G401 (cell line): ENCODE results near the gene PAGR1. TPM values are rescaled to one million over a fixed set of nuclear protein-coding genes. Genes with fewer than 3 reads are reported as not detected.
"Not testable (repeated sequence)": the region's sequence is repeated elsewhere in the genome, so short reads cannot be mapped to it uniquely, and the experiment has no call there.

Experiments used
- DNase-seq: peaks from one replicate; pipeline ENCODE4 v3.0.0-alpha.2; 2015; ENCODE audit warnings: low spot score
- in situ Hi-C: cut with HindIII; loops from 2 replicates; pipeline ENCODE4 v1.10.0; 2016; ENCODE audit warnings: low sequenced_read_pairs, mixed read lengths
- total RNA-seq: library from RNA; depleted of rRNA; stranded (reverse); fragments of >200 nt; shearing (Covaris generic); gene quantifications from 2 replicates; pipeline ENCODE4 v1.2.3, GENCODE V29; 2014

Gene PAGR1
- total RNA-seq, 1 experiment from 2014 or later = 78.4 TPM

DNA sequence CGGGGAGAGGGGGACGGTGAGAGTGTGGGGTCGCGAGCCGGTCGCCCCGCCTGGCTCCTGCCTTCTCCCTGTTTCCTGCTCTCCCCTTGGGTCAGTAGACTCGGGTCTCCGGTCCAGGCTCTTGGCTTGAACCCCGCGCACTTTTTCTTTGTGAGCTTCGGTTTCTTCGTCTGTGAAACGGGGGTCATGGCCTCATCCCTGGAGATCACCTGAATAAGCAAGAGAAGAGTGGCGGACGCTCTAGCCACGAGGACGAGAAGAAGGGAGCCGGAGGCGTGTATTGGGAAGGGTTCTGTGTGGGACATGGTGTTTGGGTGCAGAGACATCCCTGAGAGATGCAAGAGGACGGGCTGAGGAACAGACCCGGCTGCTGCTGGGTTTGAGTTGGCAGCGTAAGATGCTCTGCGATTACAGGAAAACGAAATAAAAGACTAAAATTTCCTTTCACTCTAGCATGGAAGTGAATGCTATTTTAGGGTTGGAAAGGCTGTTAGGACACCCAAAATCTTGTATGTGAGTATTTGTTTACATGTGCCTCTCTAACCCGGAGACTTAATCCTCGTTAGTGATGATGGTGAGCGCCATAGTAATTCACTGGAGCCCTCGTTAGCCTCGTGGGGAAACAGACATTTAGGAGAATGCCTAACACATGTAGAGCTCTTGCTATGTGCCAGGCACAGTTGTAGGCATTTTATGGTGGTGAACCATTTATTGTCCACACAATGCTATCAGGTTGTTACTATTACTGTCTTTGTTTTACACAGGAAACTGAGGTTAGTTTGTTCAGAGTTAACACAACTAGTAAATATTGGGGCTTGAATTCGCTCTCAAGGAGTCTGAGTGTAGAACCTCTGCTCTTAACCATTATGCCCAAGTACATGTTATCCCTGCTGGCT lies 24.8 kb upstream of the PAGR1 start:
- in situ Hi-C loops = no loop called here
- no peak for DNase-seq

DNA sequence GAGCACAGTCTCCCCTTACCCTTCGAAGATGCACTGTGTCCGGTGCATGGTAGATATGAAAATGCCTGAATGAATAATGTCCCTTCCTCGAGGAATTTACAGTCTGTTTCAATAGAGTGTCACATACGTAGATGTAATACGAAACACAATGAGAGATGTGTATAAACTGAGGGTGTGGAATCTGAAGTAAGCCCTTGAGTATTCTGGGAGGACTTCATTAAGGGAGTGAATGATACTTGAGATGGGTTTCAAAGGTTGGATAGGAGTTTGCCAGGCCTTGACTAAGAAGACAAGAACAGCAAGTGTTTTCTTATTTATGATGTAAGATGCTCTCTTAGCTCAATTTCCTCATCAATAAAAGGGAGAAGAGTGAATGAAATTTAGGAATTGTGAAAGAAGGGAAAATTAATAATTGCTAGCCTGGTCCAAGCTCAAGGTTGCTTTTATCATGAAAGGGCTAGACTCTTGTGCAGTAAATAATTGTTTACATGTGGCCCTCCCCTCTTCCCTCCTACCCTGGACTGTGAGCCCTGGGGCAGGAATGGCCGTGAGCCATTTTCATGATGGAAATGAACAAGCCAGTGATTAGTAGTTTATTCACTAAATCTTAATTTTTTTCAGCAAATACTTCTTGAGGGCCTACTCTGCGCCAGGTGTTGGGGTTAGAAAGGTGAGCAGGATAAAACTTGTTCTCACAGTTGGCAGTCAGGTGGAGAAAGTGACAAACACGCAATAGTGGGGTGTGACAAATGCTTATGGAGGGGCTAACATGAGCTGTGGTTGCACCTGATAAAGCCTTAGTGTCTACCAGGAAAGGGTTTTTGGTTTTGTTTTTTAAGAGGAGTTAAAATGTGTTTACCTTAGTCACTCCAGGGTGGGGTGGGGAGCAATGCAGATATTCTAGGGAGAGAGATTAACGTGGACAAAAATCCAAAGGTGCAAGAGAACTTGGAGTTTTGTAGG lies 23.8 kb upstream of the PAGR1 start:
- no peak for DNase-seq
- in situ Hi-C loops = no loop called here

- in situ Hi-C loops = not testable (repeated sequence)
These were observed 22.8 kb upstream of the PAGR1 start for GRCh38 chr16:29793153-29793552.

GRCh38 chr16:29794231-29794710 lies 21.7 kb upstream of the PAGR1 start:
- in situ Hi-C loops = no loop called here
- DNase-seq = no peak

More at GRCh38 chr16:29793153-29793552, 22.8 kb upstream of the PAGR1 start:
- DNase-seq = not testable (repeated sequence)

- DNase-seq = no peak
- in situ Hi-C loops = no loop called here
These were observed 13.5 kb upstream of the PAGR1 start for GRCh38 chr16:29802416-29802935.

DNA sequence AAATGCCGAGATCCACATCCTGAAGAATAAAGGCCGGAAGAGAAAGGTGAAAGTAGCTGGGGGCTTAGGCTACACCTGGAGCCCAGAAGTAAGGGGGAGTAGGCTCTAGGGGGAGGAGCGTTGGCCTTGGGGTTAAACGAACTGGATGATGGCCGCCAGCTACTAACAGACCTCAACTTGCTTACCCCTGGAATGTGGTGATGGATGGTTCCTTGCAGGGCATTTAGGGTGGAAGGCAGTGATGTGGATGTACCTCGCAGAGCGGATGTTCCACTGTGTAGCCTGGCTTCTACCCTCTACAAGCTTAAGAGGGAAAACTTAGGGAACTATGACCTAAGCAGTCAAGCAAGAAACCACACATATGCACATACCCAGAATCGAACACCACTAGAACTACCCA lies 11.9 kb upstream of the PAGR1 start:
- in situ Hi-C loops = no loop called here
- no peak for DNase-seq

DNA sequence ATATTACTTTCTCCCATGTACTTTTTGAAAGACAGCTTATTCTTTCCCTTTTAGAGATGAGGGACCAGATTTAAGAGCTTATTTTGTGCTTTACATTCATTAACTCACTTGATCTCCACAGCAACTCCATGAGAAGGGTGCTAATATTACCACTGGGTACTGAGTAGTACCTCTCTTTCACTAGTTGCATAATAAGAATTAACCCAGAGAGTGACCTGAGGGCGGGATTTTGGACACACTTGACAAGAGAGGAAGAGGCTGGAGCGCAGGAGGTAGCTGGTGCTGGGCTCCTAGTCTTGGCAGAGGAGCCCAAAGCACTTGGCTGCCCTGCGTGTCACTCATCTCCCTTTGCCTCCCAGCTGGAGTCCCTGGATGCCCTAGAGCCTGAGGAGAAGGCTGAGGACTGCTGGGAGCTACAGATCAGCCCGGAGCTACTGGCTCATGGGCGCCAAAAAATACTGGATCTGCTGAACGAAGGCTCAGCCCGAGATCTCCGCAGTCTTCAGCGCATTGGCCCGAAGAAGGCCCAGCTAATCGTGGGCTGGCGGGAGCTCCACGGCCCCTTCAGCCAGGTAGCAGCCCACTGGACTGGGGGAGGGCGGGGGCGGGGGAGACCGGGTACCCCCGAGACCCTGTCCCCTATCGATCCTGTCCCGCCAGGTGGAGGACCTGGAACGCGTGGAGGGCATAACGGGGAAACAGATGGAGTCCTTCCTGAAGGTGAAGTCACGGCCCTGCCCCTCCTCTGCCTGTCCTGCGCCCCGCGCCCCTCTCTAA lies 11.3 kb upstream of the PAGR1 start:
- in situ Hi-C loops = no loop called here
- DNase-seq = peak; percentile 75

GRCh38 chr16:29805232-29806098 lies 10.5 kb upstream of the PAGR1 start:
- in situ Hi-C loops = no loop called here
- DNase-seq = peak; percentile 96

DNA sequence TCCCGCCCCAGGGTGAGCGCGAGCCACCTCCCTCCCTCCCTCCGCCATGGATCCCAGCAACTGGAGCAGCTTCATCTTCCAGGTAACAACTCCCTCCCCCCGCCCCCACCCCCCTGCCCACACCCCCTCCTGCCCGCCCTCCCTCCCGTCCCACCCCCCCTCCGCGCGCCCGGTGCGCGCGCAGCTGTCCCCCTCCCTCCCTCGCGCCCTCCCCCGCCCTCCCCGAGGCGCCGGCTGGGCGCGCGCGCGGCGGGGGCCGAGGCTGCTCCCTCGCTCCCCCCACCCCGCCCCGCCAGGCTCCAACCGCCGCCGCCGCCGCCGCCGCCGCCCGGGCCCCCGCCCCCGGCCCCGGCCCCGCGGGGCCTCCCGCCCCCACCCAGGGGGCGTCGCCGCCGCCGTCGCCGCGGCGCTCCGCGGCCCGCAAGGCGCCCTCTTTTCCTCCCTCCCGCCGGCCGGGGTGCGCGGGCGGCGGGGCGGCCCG lies 9.8 kb upstream of the PAGR1 start, which contains the start of gene MAZ:
TSS of gene MAZ (plus strand) at position 431 of the 481 bp plus-strand sequence. CDS start 173 bp downstream, outside the sequence.
- DNase-seq = no peak
- in situ Hi-C loops = no loop called here

- in situ Hi-C loops = no loop called here
- no peak for DNase-seq
These were observed 9.1 kb upstream of the PAGR1 start for GRCh38 chr16:29806641-29807425.

GRCh38 chr16:29807426-29808218 lies 8.3 kb upstream of the PAGR1 start:
- in situ Hi-C loops = no loop called here
- DNase-seq = peak; percentile 91

GRCh38 chr16:29808219-29808900 lies 7.6 kb upstream of the PAGR1 start:
- in situ Hi-C loops = no loop called here
- DNase-seq = no peak

DNA sequence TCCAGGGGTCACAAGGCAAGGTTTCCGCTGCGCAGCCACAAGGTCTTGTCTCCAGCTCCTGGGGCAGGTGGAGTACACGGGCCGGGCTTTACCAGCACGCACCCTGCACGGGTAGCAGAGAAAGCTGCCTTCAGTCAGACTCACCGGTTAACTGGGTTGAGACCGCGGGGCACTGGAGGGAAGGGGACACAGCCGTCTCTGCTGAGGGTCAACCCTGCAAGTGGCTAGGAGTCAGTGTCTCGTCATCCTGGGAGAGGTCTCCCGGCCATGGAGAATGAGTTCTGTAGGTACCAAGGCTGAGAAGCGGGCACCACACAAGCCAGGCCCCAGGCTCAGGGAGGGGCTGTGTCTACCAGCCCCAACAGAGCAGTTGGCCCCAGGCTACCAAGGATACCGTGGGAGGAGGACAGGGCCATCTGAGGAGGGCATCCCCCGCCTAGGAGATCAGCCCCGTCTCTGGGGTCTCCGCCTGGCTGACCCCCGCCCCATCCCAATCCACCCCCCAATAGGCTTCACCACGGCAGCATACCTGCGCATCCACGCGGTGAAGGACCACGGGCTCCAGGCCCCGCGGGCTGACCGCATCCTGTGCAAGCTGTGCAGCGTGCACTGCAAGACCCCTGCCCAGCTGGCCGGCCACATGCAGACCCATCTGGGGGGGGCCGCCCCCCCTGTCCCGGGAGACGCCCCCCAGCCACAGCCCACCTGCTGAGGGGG lies 6.8 kb upstream of the PAGR1 start:
- in situ Hi-C loops = no loop called here
- DNase-seq = no peak

- in situ Hi-C loops = no loop called here
- DNase-seq = no peak
These were observed 5.9 kb upstream of the PAGR1 start for GRCh38 chr16:29809850-29810698.
